Muscle of leg (tissue), 16 donors: ENCODE data around the gene TMOD3. TPM values are rescaled to one million over a fixed set of nuclear protein-coding genes. Genes with fewer than 3 reads are reported as not detected.
"Not testable (repeated sequence)": the region's sequence is repeated elsewhere in the genome, so short reads cannot be mapped to it uniquely, and the experiment has no call there.

ENCODE experiments used
- DNase-seq: peaks from one replicate; pipeline ENCODE4 v3.0.0; 2013
- H3K27ac ChIP-seq: one replicate; pipeline ENCODE4 v1.5.1; 2013; ENCODE audit warnings: mild to moderate bottlenecking, low read length, control low read depth
- H3K27me3 ChIP-seq: one replicate; pipeline ENCODE4 v1.6.1; 2013; ENCODE audit warnings: low read length; ENCODE audit not compliant: control insufficient read depth, insufficient read depth
- H3K36me3 ChIP-seq: one replicate; pipeline ENCODE4 v1.6.1; 2013; ENCODE audit warnings: low read length; ENCODE audit not compliant: control insufficient read depth, insufficient read depth
- H3K4me1 ChIP-seq: one replicate; pipeline ENCODE4 v1.6.1; 2013; ENCODE audit warnings: low read length; ENCODE audit not compliant: control insufficient read depth, insufficient read depth
- H3K4me3 ChIP-seq: one replicate; pipeline ENCODE4 v1.5.1; 2013; ENCODE audit warnings: low read length, control low read depth
- H3K9me3 ChIP-seq: replicated peaks from 2 replicates; pipeline ENCODE4 v1.6.1; 2013; ENCODE audit warnings: low read depth, low read length; ENCODE audit not compliant: control insufficient read depth
- WGBS: methylation state at CpG from one replicate; pipeline ENCODE4 v1.1.5; 2013; ENCODE audit warnings: missing lambda C conversion rate; ENCODE audit not compliant: insufficient coverage; 5-methylcytosine and 5-hydroxymethylcytosine counted together
- long read RNA-seq, 11 donors: transcript quantifications; one replicate each; lab custom pipeline, GENCODE V29; 2026
- polyA plus RNA-seq, 8 donors: library from polyadenylated mRNA; unstranded; fragments of 120-200 nt; gene quantifications; one replicate each; pipeline versions ENCODE4 v1.2.1 to v1.2.3, GENCODE V29; 2013; ENCODE audit warnings: inconsistent platforms in 1 of 8, low replicate concordance in 1 of 8; ENCODE audit not compliant: insufficient read length in 8 of 8, insufficient read depth in 1 of 8
- total RNA-seq: library from RNA; stranded (reverse); fragments of 120-200 nt; gene quantifications from one replicate; pipeline ENCODE4 v1.2.4, GENCODE V29; 2013

TMOD3 gene
- 20.8 TPM for total RNA-seq
- polyA plus RNA-seq = 10 to 100 TPM; 14.3 to 27.9 (median 17.5) TPM
- long read RNA-seq, donor 1, full-length matches to known transcripts = 1 of 1 reads
- long read RNA-seq, donor 1, partial matches to known transcripts = 0 of 1 reads
- long read RNA-seq, donor 1, other reads (novel, unspliced or antisense) = 0 of 1 reads
- long read RNA-seq, donor 2 = 0 reads
- long read RNA-seq, donor 3, full-length matches to known transcripts = 5 of 5 reads
- long read RNA-seq, donor 3, partial matches to known transcripts = 0 of 5 reads
- long read RNA-seq, donor 3, other reads (novel, unspliced or antisense) = 0 of 5 reads
- long read RNA-seq, donor 4, full-length matches to known transcripts = 2 of 2 reads
- long read RNA-seq, donor 4, partial matches to known transcripts = 0 of 2 reads
- long read RNA-seq, donor 4, other reads (novel, unspliced or antisense) = 0 of 2 reads
- long read RNA-seq, donor 5, full-length matches to known transcripts = 11 of 16 reads
- long read RNA-seq, donor 5, partial matches to known transcripts = 5 of 16 reads
- long read RNA-seq, donor 5, other reads (novel, unspliced or antisense) = 0 of 16 reads
- long read RNA-seq, donor 6, full-length matches to known transcripts = 4 of 41 reads
- long read RNA-seq, donor 6, partial matches to known transcripts = 19 of 41 reads
- long read RNA-seq, donor 6, other reads (novel, unspliced or antisense) = 18 of 41 reads
- long read RNA-seq, donor 7, full-length matches to known transcripts = 3 of 9 reads
- long read RNA-seq, donor 7, partial matches to known transcripts = 6 of 9 reads
- long read RNA-seq, donor 7, other reads (novel, unspliced or antisense) = 0 of 9 reads
- long read RNA-seq, donor 8, full-length matches to known transcripts = 4 of 68 reads
- long read RNA-seq, donor 8, partial matches to known transcripts = 52 of 68 reads
- long read RNA-seq, donor 8, other reads (novel, unspliced or antisense) = 12 of 68 reads
- long read RNA-seq, donor 9, full-length matches to known transcripts = 4 of 4 reads
- long read RNA-seq, donor 9, partial matches to known transcripts = 0 of 4 reads
- long read RNA-seq, donor 9, other reads (novel, unspliced or antisense) = 0 of 4 reads
- long read RNA-seq, donor 10, full-length matches to known transcripts = 9 of 19 reads
- long read RNA-seq, donor 10, partial matches to known transcripts = 10 of 19 reads
- long read RNA-seq, donor 10, other reads (novel, unspliced or antisense) = 0 of 19 reads
- long read RNA-seq, donor 11, full-length matches to known transcripts = 6 of 38 reads
- long read RNA-seq, donor 11, partial matches to known transcripts = 32 of 38 reads
- long read RNA-seq, donor 11, other reads (novel, unspliced or antisense) = 0 of 38 reads

- H3K4me1 ChIP-seq = no peaks in the 10 kb centered on the region
- H3K27me3 ChIP-seq = no peaks in the 10 kb centered on the region
- peak within 1 kb of the TSS; percentile 91 for H3K27ac ChIP-seq
- H3K36me3 ChIP-seq = no peaks in the 10 kb centered on the region
- peak; percentile 95 for DNase-seq
- H3K9me3 ChIP-seq = no peaks in the 10 kb centered on the region
- under 1% methylated on average over 71 of the region's 89 CpGs for WGBS
- H3K4me3 ChIP-seq = peak within 1 kb of the TSS; percentile 96
Measured at GRCh38 chr15:51829376-51830275, at the start of gene TMOD3. TSS of gene TMOD3 (plus strand) at chr15:51829653. CDS start at chr15:51862885, 33,232 bp downstream.

- no CpG with 5 or more reads among the region's 1 CpG for WGBS
- Histone ChIP-seq H3K9me3 (no peaks in the 10 kb centered on the region), H3K27me3 (no peaks in the 10 kb centered on the region), H3K4me1 (no peaks in the 10 kb centered on the region), H3K4me3 (no peak overlapping the region), H3K27ac (no peak overlapping the region), H3K36me3 (no peaks in the 10 kb centered on the region)
- no peak for DNase-seq
Measured at GRCh38 chr15:51780636-51781035, 48.8 kb upstream of the TMOD3 start.

- H3K27ac ChIP-seq = no peak overlapping the region
- no peaks in the 10 kb centered on the region for H3K9me3 ChIP-seq
- H3K27me3 ChIP-seq = no peaks in the 10 kb centered on the region
- H3K36me3 ChIP-seq = peaks cover 4% of the 10 kb centered on the region
- no peak for DNase-seq
- no CpG with 5 or more reads among the region's 2 CpGs for WGBS
- no peak overlapping the region for H3K4me3 ChIP-seq
- H3K4me1 ChIP-seq = no peaks in the 10 kb centered on the region
Measured at GRCh38 chr15:51781506-51781905, 47.9 kb upstream of the TMOD3 start.

- Histone ChIP-seq H3K4me3 (no peak overlapping the region), H3K9me3 (no peaks in the 10 kb centered on the region), H3K4me1 (no peaks in the 10 kb centered on the region), H3K27me3 (no peaks in the 10 kb centered on the region), H3K27ac (no peak overlapping the region), H3K36me3 (peaks cover 4% of the 10 kb centered on the region)
- WGBS = 70% methylated on average over 2 of the region's 7 CpGs
- no peak for DNase-seq
Measured at GRCh38 chr15:51782357-51782896, 47.0 kb upstream of the TMOD3 start.

GRCh38 chr15:51783967-51784366, 45.5 kb upstream of the TMOD3 start:
- Histone ChIP-seq H3K9me3 (no peaks in the 10 kb centered on the region), H3K27me3 (no peaks in the 10 kb centered on the region), H3K36me3 (peaks cover 4% of the 10 kb centered on the region), H3K27ac (no peak overlapping the region), H3K4me3 (no peak overlapping the region), H3K4me1 (no peaks in the 10 kb centered on the region)
- DNase-seq = no peak
- WGBS = no CpG with 5 or more reads among the region's 3 CpGs

GRCh38 chr15:51787130-51787529, 42.3 kb upstream of the TMOD3 start:
- 94% methylated on average over 11 of the region's 11 CpGs for WGBS
- H3K4me3 ChIP-seq, H3K27me3 ChIP-seq, H3K27ac ChIP-seq, H3K9me3 ChIP-seq, H3K4me1 ChIP-seq, H3K36me3 ChIP-seq, DNase-seq: not testable (repeated sequence)

GRCh38 chr15:51792474-51792873, 37.0 kb upstream of the TMOD3 start:
- H3K9me3 ChIP-seq, H3K27me3 ChIP-seq, DNase-seq, H3K36me3 ChIP-seq, H3K27ac ChIP-seq, H3K4me1 ChIP-seq, H3K4me3 ChIP-seq: not testable (repeated sequence)
- WGBS = 100% methylated on average over 1 of the region's 4 CpGs

GRCh38 chr15:51793521-51794305, 35.7 kb upstream of the TMOD3 start:
- H3K4me1 ChIP-seq = no peaks in the 10 kb centered on the region
- no peak overlapping the region for H3K4me3 ChIP-seq
- H3K36me3 ChIP-seq = peaks cover 4% of the 10 kb centered on the region
- peak; percentile 71 for DNase-seq
- H3K27me3 ChIP-seq = no peaks in the 10 kb centered on the region
- no peak overlapping the region for H3K27ac ChIP-seq
- H3K9me3 ChIP-seq = no peaks in the 10 kb centered on the region
- WGBS = 63% methylated on average over 2 of the region's 4 CpGs
